ENCODE data around the gene IRS2.

Gene IRS2

DNA sequence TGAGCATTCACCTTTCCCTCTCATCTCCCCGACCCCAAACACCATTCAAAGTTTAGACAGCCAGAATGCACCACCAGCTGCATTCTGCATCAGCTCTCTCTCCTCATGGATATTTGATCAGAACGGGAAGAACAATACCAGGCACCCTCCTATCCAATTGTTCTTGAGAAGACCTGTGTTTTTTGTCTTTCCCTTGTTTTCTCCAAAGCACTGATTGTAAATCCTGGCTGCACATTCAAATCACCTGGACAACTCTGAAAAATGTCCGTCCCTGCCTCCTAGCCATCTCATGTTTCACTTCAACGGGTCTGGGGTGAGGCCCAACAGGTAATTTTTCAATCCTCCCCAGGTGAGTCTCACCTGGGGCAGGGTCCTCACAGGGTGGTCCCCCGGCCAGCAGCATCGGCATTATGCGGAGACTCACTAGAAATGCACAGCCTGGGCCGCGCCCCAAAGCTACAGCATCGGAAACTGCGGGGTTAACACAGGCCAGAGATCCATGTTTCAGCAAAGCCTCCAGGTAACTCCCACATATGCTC, 5.5 kb downstream of the IRS2 start:
- no peak for DNase-seq (ENCODE audit: low read depth in 2 of 2)

- DNase-seq (ENCODE audit: low read depth in 2 of 2), result no peak
These were observed 6.4 kb downstream of the IRS2 start for GRCh38 chr13:109779876-109780510.

DNA sequence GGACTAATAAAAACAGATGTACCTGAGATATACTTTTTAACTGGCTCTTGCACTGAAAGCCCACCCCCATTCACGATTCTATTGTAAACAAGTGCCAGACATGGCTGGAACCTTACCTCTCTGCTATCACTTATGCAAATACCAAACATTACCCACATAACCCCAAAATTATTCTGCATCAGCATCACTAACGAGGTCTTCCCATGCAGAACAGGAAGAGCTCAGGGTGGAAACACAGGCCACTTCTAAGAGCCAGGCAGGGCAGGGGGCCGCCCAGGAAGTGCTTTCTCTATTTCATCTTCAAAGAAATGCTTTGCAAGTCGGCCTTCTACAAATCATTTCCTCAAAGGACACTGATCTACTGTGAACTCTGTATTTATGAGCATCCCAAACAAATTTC, 7.3 kb downstream of the IRS2 start:
- no peak for DNase-seq (ENCODE audit: low read depth in 2 of 2)

DNA sequence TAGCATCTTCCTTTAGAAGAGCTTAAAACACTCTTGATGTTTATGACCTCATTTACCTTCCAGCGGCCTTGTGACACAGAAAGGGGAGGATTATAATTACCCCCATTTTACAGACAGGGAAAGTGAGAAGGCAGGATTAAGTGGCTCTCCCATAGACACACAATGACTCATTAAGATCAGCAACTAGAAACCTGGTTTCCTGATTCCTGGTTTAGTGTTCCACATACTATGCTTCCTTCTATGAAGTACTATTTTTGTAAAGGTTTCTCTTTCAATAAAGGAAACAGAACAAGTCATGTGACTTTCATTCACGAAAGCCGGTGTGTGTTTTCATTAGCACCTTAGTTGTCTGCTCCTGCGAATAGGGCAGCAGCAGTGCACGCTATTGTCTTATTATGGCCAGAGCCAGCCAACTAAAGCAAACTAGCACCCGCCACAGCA, 8.3 kb downstream of the IRS2 start:
- DNase-seq (ENCODE audit: low read depth in 2 of 2), result no peak

DNA sequence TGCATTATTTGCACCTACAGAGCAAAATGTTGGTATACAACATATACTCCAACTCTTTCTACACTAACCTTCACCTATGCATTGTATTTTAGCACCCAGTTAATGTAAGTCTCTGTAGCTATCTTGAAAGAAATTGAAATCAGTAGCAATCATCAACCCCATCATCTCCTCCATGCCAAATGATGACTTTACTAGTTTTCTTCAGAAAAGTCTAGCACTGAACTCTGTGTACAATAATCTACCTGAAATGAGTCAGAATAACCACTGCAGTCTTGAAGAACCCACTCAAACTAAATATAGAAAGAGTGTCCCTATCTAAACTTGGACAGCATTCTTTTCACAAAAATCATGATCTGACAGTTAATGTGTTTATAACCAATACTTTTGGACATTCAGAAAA, 9.8 kb downstream of the IRS2 start:
- DNase-seq (ENCODE audit: low read depth in 2 of 2), result no peak

GRCh38 chr13:109773786-109774185, 12.6 kb downstream of the IRS2 start:
- no peak for DNase-seq (ENCODE audit: low read depth in 2 of 2)

- DNase-seq (ENCODE audit: low read depth in 2 of 2), result peak in 1 of 2 donors; percentile 33
These were observed 13.1 kb downstream of the IRS2 start for GRCh38 chr13:109773276-109773675.

- DNase-seq (ENCODE audit: low read depth in 2 of 2), result no peak
These were observed 14.5 kb downstream of the IRS2 start for GRCh38 chr13:109771926-109772325.

- DNase-seq (ENCODE audit: low read depth in 2 of 2), result no peak
These were observed 15.9 kb downstream of the IRS2 start for GRCh38 chr13:109770436-109770835.

DNA sequence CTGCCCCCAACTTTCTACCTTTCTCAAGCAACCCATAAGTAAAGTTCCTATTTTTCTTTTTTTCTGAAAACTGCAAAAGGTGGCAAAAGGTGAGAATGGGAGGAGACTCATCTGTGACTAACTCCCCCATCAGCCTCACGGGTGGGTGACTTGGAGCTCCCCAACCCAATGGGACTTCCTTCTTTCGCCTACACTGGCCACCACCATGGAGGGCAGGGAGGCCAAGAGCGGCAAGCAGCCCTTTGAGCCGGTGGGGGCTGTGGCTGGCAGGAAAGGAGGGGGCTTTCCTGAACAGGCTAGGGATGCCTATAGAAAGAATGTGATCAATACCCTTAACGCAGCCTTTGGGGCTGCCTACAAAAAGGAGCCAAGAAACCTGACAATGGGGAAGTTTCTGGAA, 16.5 kb downstream of the IRS2 start:
- no peak for DNase-seq (ENCODE audit: low read depth in 2 of 2)

GRCh38 chr13:109769275-109769674, 17.1 kb downstream of the IRS2 start:
- DNase-seq (ENCODE audit: low read depth in 2 of 2), result no peak

DNA sequence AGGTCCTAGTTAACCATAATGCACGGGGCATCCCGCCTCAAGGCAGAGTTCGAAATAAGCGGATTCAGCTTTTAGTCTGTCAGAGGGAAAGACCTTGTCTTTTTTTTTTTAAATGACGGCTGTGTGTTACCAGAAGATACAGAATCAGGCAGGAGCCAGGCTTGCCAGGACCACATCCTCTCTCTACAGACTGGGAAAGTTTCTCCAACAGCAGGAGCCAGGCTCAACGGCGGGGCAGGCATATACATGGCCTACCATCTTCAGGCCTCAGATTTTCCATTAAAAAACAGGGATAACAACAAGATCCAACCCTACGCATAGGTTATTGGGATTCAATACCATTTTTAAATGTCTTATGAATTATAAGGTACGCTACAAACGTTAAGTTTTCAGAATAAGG, 17.8 kb downstream of the IRS2 start:
- DNase-seq (ENCODE audit: low read depth in 2 of 2), result no peak

- no peak for DNase-seq (ENCODE audit: low read depth in 2 of 2)
These were observed 18.2 kb downstream of the IRS2 start for GRCh38 chr13:109768176-109768575.

- DNase-seq (ENCODE audit: low read depth in 2 of 2), result no peak
These were observed 19.4 kb downstream of the IRS2 start for GRCh38 chr13:109767023-109767422.

- no peak for DNase-seq (ENCODE audit: low read depth in 2 of 2)
These were observed 21.7 kb downstream of the IRS2 start for GRCh38 chr13:109764470-109765291.

GRCh38 chr13:109764045-109764444, 22.3 kb downstream of the IRS2 start:
- no peak for DNase-seq (ENCODE audit: low read depth in 2 of 2)

- DNase-seq (ENCODE audit: low read depth in 2 of 2), result no peak
These were observed 23.6 kb downstream of the IRS2 start for GRCh38 chr13:109762791-109763190.

DNA sequence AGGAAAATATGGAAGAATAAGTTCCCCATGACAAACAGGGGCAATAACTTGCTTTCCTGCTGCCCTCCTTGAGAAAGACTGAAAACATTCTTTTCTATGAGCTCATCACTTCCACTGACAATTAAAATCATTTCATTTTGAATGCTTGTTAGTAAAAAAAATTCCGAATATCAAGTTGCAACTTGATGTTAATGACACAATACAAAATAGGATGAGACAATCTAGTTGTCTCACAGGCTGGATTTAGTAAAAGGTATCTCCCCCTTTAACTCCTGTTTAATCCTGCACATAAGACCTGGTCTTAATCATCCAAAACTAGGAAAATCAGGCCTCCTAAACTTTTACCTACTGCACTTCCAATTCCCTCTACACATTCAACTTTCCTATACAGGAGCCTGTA, 24.7 kb downstream of the IRS2 start:
- no peak for DNase-seq (ENCODE audit: low read depth in 2 of 2)

- DNase-seq (ENCODE audit: low read depth in 2 of 2), result no peak
These were observed 25.4 kb downstream of the IRS2 start for GRCh38 chr13:109760951-109761350.

- DNase-seq (ENCODE audit: low read depth in 2 of 2), result no peak
These were observed 26.0 kb downstream of the IRS2 start for GRCh38 chr13:109760402-109760801.

GRCh38 chr13:109759609-109760008, 26.8 kb downstream of the IRS2 start:
- DNase-seq (ENCODE audit: low read depth in 2 of 2), result no peak

GRCh38 chr13:109758937-109759480, 27.4 kb downstream of the IRS2 start:
- DNase-seq (ENCODE audit: low read depth in 2 of 2), result no peak

DNA sequence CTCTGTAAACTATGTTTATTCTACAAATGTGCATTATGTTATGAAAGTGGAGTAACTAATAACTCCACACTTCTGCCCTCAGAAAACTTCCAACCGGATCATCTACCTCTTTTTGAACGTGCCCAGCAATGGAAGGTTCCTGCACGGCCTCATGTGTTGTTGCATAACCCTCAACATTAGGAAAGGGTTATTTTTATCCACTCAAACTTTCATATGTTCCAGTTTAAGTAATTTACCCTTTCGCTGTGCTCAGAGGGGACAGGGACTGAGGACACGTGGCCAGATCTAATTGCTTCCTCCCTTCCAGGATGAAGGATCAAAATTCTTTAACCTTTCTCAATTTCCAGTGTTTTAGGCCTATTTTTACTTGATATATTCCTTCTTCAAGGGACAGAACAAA, 29.6 kb downstream of the IRS2 start:
- no peak for DNase-seq (ENCODE audit: low read depth in 2 of 2)

Measured in stimulated activated CD8-positive, alpha-beta memory T cell treated with anti-CD3 and anti-CD28 coated beads, Interleukin-2, amount 100 ng/mL, for 48 hours (primary cell).